Measurements from ENCODE around the gene STIL. TPM values are rescaled to one million over a fixed set of nuclear protein-coding genes. Genes with fewer than 3 reads are reported as not detected.
"Not testable (repeated sequence)": the region's sequence is repeated elsewhere in the genome, so short reads cannot be mapped to it uniquely, and the experiment has no call there.

STIL gene
- total RNA-seq, 2 experiments from 2014 or later: 44.0 to 51.3 TPM

DNA sequence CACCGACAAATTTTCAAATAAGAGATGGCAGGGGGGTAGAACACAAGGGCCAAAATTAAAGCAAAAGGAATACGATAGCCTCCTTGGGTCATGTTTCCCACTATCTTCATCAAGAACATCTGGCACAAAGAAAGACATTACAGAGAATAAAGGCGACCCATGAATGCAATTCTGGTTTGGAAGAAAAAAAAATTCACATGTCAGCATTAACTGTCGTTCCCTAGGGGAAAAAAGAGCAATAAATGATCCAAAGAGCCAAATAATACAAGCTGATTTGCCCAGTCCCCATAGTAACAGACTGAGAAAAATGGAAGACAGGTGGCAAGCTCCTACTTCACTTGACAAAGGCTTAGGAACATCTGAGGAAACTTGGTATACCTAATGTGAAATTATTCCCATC lies 4.5 kb downstream of the STIL start:
- ChIA-PET POLR2A (no interaction called here), CTCF (interaction anchor here (0.7 kb wide), 1 partner anchor 10 kb away, joined by 3 read pairs; no protein-coding TSS in a partner anchor)
- no peak overlapping the region for H3K27ac Mint-ChIP-seq
- H3K9me3 Mint-ChIP-seq: no peaks in the 10 kb centered on the region
- no peaks in the 10 kb centered on the region for H3K27me3 Mint-ChIP-seq
- peaks cover 36% of the 10 kb centered on the region for H3K4me1 Mint-ChIP-seq
- H3K4me3 Mint-ChIP-seq: no peak overlapping the region
- DNase-seq: no peak
- peaks cover 50% of the 10 kb centered on the region for H3K36me3 Mint-ChIP-seq (ENCODE audit: low read depth)

DNA sequence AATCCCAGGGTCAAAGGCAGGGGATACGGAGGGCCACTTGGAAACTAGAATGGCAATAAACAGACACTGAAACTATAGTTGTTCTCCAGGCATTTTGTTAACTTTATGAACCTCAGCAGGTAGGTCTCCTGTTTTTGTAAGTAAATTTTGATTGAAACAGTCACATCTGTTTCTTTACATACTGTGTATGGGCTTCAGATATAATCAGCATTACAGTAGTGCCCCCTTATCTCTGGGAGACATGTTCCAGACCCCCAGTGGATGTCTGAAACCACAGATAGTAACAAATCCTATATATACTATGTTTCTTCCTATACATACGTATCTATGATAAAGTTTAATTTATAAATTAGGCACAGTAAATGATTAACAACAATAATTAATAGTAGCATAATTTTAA lies 11.5 kb downstream of the STIL start:
- Mint-ChIP-seq H3K9me3 (no peaks in the 10 kb centered on the region), H3K4me3 (no peak overlapping the region), H3K36me3 (ENCODE audit: low read depth) (peaks cover 53% of the 10 kb centered on the region), H3K27me3 (no peaks in the 10 kb centered on the region), H3K27ac (no peak overlapping the region), H3K4me1 (peaks cover 14% of the 10 kb centered on the region)
- DNase-seq: no peak
- ChIA-PET CTCF (no interaction called here), POLR2A (no interaction called here)

DNA sequence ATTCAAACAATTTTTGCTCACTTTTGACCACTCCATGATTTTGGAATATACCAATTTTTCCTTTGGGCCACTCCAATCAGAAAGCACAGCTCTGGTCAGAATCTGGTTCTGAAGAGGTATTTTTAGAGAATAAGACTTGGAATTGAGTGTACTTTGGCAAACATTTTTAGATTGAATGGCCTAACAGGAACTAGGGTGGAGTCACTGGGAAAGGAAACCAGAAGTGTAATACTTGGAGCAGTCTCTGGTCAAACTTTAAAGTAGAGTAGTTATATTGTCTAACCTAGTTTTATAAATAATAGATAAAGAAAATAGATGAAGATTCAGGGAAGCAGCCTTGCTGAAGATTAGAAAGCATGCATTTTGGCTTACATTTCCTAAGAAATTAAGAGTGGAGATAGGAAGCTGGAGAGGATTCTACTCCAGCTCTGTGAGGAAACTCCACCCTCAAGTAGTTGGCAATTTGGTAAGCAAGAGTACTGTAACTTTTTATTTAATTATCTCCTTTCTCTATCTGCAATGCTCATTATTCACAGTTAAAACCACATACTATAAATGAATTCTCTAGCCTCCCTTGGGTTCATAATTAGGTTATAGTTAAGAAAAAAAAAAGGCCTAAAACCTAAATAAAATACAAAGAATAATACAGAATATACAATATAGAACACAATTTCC lies 15.8 kb downstream of the STIL start:
- POLR2A ChIA-PET: no interaction called here
- no peaks in the 10 kb centered on the region for H3K9me3 Mint-ChIP-seq
- no peak overlapping the region for H3K27ac Mint-ChIP-seq
- CTCF ChIA-PET: interaction anchor here (0.7 kb wide), 2 partner anchors 16 to 69 kb away, joined by 3 to 8 read pairs; partner anchors contain the start of gene STIL
- peaks cover 6% of the 10 kb centered on the region for H3K4me1 Mint-ChIP-seq
- no peak for DNase-seq
- H3K36me3 Mint-ChIP-seq (ENCODE audit: low read depth): peaks cover 51% of the 10 kb centered on the region
- no peaks in the 10 kb centered on the region for H3K27me3 Mint-ChIP-seq
- no peak overlapping the region for H3K4me3 Mint-ChIP-seq

DNA sequence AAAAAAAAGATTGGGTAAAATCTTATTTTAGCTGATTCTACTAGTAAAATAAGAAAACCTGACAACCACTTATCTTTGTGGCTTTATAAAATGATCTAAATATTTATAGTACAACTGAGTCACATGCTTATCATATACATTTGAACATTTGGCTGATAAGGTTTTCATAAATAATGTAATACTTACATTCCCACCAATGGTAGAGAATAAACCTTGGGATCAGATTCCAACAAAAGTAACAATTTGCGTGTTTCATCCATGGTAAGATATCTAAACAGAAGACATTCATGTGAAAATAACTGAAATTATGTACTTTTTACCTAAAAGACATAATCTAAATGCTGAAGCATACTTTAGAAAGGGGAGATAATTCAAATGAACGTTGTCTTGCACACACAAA lies 18.4 kb downstream of the STIL start:
- DNase-seq: no peak
- POLR2A ChIA-PET: no interaction called here
- CTCF ChIA-PET: no interaction called here
- peaks cover 7% of the 10 kb centered on the region for H3K4me1 Mint-ChIP-seq
- no peaks in the 10 kb centered on the region for H3K9me3 Mint-ChIP-seq
- peaks cover 41% of the 10 kb centered on the region for H3K36me3 Mint-ChIP-seq (ENCODE audit: low read depth)
- no peak overlapping the region for H3K4me3 Mint-ChIP-seq
- no peak overlapping the region for H3K27ac Mint-ChIP-seq
- no peaks in the 10 kb centered on the region for H3K27me3 Mint-ChIP-seq

DNA sequence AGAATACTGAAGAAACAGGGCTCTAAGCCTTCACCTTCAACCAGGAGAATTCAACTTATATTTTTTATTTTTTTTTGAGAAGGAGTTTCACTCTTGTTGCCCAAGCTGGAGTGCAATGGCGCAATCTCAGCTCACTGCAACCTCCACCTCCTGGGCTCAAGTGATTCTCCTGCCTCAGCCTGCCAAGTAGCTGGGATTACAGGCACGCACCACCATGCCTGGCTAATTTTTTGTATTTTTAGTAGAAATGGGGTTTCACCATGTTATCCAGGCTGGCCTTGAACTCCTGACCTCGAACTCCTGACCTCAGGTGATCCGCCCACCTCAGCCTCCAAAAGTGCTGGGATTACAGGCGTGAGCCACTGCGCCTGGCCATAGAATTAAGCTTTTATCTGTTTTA lies 19.1 kb downstream of the STIL start:
- CTCF ChIA-PET, DNase-seq, H3K4me3 Mint-ChIP-seq, H3K27me3 Mint-ChIP-seq, H3K27ac Mint-ChIP-seq, H3K4me1 Mint-ChIP-seq, H3K9me3 Mint-ChIP-seq: not testable (repeated sequence)
- POLR2A ChIA-PET: interaction anchor here (0.7 kb wide), 1 partner anchor 35 kb away, joined by 3 read pairs; no protein-coding TSS in a partner anchor
- H3K36me3 Mint-ChIP-seq (ENCODE audit: low read depth): peaks cover 37% of the 10 kb centered on the region

DNA sequence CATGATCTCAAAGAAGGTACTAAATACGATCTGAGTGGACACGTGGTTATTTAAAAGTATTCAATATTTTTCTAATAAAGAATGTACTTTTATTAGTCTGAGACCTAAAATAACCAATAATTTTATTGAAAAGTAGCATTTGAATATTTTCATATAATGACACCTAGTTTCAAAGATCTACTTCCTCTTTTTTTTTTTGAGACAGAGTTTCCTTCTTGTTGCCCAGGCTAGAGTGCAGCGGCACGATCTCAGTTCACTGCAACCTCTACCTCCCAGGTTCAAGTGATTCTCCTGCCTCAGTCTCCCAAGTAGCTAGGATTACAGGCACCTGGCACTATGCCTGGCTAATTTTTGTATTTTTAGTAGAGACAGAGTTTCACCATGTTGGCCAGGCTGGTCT lies 25.8 kb downstream of the STIL start:
- H3K27me3 Mint-ChIP-seq, H3K4me1 Mint-ChIP-seq, H3K4me3 Mint-ChIP-seq, DNase-seq, H3K9me3 Mint-ChIP-seq, H3K27ac Mint-ChIP-seq, POLR2A ChIA-PET: not testable (repeated sequence)
- peaks cover 27% of the 10 kb centered on the region for H3K36me3 Mint-ChIP-seq (ENCODE audit: low read depth)
- CTCF ChIA-PET: interaction anchor here (1.5 kb wide), 1 partner anchor 26 kb away, joined by 5 read pairs; no protein-coding TSS in a partner anchor

DNA sequence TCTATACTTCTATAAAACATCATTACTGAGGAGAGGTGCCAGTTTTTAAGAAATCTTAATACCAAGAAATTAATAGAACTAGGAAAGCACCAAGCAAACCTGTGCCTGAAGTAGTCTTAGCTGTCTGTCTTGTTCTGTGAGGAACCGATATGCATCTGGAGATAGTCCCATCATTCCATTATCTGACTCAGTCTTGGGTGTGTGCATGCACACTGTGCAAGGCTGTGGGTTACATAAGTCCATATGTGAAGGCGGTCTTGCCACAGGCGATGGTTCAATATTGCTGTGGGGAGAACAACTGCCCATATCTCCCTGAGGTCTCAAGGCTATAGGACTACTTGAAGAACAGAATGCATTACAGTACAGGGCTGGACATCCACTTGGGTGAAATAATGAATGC lies 33.8 kb downstream of the STIL start:
- CTCF ChIA-PET: no interaction called here
- Mint-ChIP-seq H3K9me3 (no peaks in the 10 kb centered on the region), H3K36me3 (ENCODE audit: low read depth) (peaks cover 40% of the 10 kb centered on the region), H3K4me1 (peaks cover 9% of the 10 kb centered on the region), H3K27me3 (no peaks in the 10 kb centered on the region), H3K4me3 (no peak overlapping the region), H3K27ac (no peak overlapping the region)
- POLR2A ChIA-PET: no interaction called here
- no peak for DNase-seq

DNA sequence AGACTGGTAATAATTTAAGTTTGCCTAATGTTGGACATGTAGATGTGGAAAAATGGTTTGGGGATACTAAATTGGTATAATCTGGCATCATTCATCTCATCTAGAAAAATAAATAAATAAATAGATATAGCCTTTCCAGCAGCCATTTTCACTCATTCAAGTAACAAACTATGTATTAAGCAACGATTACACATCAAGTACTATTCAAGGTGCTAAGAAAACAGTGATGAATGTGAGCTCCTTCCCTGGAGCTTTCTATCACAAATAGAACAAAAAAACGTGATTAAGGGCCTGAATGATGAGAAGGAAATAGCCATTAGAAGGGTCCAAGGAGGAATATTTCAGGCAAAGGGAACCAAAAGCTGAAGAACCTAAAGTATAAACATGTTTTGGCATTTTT lies 37.1 kb downstream of the STIL start:
- no peaks in the 10 kb centered on the region for H3K27me3 Mint-ChIP-seq
- no peak overlapping the region for H3K4me3 Mint-ChIP-seq
- ChIA-PET POLR2A (no interaction called here), CTCF (interaction anchor here (0.6 kb wide), 1 partner anchor 64 kb away, joined by 3 read pairs; no protein-coding TSS in a partner anchor)
- H3K27ac Mint-ChIP-seq: no peak overlapping the region
- no peak for DNase-seq
- no peaks in the 10 kb centered on the region for H3K9me3 Mint-ChIP-seq
- peaks cover 8% of the 10 kb centered on the region for H3K4me1 Mint-ChIP-seq
- peaks cover 39% of the 10 kb centered on the region for H3K36me3 Mint-ChIP-seq (ENCODE audit: low read depth)

DNA sequence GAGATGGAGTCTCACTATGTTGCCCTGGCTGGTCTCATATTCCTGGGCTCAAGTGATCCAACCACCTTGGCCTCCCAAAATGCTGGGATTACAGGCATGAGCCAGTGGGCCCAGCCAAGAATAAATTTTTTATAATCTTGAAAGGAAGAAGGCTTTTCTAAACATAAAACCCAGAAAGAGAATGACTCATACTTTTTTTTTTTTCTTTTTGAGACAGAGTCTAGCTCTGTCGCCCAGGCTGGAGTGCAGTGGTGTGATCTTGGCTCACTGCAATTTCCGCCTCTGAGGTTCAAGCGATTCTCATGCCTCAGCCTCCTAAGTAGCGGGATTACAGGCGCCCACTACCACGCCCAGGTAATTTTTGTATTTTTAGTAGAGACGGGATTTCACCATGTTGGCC lies 38.1 kb downstream of the STIL start:
- H3K27me3 Mint-ChIP-seq, H3K4me3 Mint-ChIP-seq, POLR2A ChIA-PET, DNase-seq, H3K27ac Mint-ChIP-seq, H3K4me1 Mint-ChIP-seq, H3K9me3 Mint-ChIP-seq: not testable (repeated sequence)
- CTCF ChIA-PET: interaction anchor here (0.9 kb wide), 1 partner anchor 11 kb away, joined by 3 read pairs; no protein-coding TSS in a partner anchor
- H3K36me3 Mint-ChIP-seq (ENCODE audit: low read depth): peaks cover 35% of the 10 kb centered on the region

DNA sequence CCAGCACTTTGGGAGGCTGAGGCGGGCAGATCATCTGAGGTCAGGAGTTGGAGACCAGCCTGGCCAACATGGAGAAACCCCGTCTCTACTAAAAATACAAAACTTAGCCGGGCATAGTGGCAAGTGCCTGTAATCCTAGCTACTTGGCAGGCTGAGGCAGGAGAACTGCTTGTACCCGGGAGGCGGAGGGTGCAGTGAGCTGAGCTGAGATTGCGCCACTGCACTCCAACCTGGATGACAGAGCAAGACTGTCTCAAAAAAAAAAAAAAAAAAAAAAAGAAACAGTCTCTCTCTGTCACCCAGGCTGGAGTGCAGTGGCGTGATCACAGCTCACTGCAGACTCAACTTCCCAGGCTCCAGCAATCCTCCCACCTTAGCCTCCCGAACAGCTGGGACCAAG lies 48.4 kb downstream of the STIL start:
- H3K4me3 Mint-ChIP-seq, H3K4me1 Mint-ChIP-seq, POLR2A ChIA-PET, H3K9me3 Mint-ChIP-seq, H3K27ac Mint-ChIP-seq, DNase-seq, H3K27me3 Mint-ChIP-seq: not testable (repeated sequence)
- CTCF ChIA-PET: interaction anchor here (1.1 kb wide), 1 partner anchor 35 kb away, joined by 3 read pairs; no protein-coding TSS in a partner anchor
- peaks cover 40% of the 10 kb centered on the region for H3K36me3 Mint-ChIP-seq (ENCODE audit: low read depth)

DNA sequence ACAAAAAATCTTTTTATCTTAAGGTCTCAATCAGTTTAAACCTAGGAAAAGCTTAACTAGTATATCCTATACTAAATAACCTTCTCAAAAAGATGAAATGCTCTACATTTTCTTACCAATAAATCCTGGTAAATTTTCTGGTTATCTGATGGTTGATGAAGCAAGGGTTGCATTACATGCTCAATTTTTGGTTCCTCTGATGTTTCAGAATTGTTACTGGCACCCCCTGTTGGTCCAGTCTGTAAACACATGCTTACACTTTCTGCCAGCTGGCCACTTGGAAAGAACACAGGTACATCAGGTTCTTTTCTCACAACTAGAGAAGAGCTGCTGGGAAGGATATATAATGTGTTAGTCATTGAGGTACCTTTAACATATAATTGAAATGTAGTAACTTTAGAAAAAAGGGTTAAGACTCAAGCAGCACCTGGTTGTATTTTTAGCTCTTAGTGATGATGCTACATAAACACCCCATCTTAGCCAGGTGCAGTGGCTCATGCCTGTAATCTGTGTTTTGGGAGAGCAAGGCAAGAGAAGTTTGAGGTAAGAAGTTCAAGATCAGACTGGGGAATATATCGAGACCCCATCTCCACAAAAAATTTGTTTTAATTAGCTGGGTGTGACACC lies 51.0 kb downstream of the STIL start:
- POLR2A ChIA-PET: no interaction called here
- CTCF ChIA-PET: interaction anchor here (0.6 to 2.3 kb wide), 17 partner anchors 10 to 84 kb away, joined by 3 to 9 read pairs (median 3); partner anchors contain the start of genes CMPK1 and PDZK1IP1
- Mint-ChIP-seq H3K27ac (no peak overlapping the region), H3K4me1 (no peaks in the 10 kb centered on the region), H3K27me3 (no peaks in the 10 kb centered on the region), H3K9me3 (no peaks in the 10 kb centered on the region), H3K36me3 (ENCODE audit: low read depth) (peaks cover 42% of the 10 kb centered on the region), H3K4me3 (no peak overlapping the region)
- peak; percentile 64 for DNase-seq

DNA sequence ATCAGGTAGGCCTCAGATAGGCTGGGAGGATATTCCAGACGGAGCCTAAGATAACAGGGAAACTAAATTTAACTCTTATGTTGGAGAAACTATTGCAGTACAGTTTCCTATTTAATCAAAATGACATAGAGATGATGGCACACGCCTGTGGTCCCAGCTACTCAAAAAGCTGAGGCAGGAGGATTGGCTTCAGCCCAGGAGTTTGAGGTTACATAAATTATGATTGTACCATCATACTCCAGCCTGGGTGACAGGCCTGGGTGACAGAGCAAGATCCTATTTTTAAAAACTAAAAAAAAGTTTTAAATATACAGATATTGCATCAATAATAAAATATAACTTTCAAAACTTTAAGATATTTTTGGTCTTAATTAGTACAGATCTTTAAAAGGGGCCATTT lies 56.7 kb downstream of the STIL start:
- Mint-ChIP-seq H3K4me1 (no peaks in the 10 kb centered on the region), H3K27me3 (no peaks in the 10 kb centered on the region), H3K4me3 (no peak overlapping the region), H3K36me3 (ENCODE audit: low read depth) (peaks cover 49% of the 10 kb centered on the region), H3K9me3 (no peaks in the 10 kb centered on the region), H3K27ac (no peak overlapping the region)
- CTCF ChIA-PET: interaction anchor here (0.6 to 1.2 kb wide), 5 partner anchors 9 to 180 kb away, joined by 3 to 4 read pairs (median 3); partner anchors contain the start of gene FOXD2
- DNase-seq: no peak
- POLR2A ChIA-PET: no interaction called here

DNA sequence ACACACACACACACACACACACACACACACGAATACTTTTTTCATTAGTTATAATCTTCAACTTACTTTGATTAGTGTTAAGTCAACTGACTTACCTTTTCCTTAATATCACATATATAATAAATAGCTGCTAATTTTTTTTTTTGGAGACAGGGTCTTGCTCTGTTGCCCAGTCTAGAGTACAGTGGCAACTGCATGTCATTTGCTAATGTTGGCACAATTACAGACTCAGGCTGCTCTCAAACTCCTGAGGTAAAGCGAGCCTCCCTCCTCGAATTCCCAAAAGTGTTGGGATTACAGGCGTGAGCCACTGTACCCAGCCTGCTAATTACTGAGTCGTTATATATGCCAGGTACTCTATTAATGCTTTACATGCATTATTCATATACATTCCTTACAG lies 61.2 kb downstream of the STIL start:
- Mint-ChIP-seq H3K4me1 (no peaks in the 10 kb centered on the region), H3K27ac (no peak overlapping the region), H3K36me3 (ENCODE audit: low read depth) (peaks cover 44% of the 10 kb centered on the region), H3K9me3 (no peaks in the 10 kb centered on the region), H3K27me3 (no peaks in the 10 kb centered on the region), H3K4me3 (no peak overlapping the region)
- ChIA-PET CTCF (interaction anchor here (0.6 kb wide), 1 partner anchor 135 kb away, joined by 3 read pairs; no protein-coding TSS in a partner anchor), POLR2A (no interaction called here)
- DNase-seq: no peak
